Activated CD4-positive, CD25-positive, alpha-beta regulatory T cell treated with anti-CD3 and anti-CD28 coated beads, Interleukin-2, amount 50 U/mL, for 16 hours (primary cell): ENCODE measurements around the gene DDX24.
"Not testable (repeated sequence)": the region's sequence is repeated elsewhere in the genome, so short reads cannot be mapped to it uniquely, and the experiment has no call there.

ENCODE experiments used
- DNase-seq: peaks from one replicate; pipeline ENCODE4 v3.0.0-alpha.2; 2020; ENCODE audit warnings: low read depth, low spot score

DDX24 gene

DNA sequence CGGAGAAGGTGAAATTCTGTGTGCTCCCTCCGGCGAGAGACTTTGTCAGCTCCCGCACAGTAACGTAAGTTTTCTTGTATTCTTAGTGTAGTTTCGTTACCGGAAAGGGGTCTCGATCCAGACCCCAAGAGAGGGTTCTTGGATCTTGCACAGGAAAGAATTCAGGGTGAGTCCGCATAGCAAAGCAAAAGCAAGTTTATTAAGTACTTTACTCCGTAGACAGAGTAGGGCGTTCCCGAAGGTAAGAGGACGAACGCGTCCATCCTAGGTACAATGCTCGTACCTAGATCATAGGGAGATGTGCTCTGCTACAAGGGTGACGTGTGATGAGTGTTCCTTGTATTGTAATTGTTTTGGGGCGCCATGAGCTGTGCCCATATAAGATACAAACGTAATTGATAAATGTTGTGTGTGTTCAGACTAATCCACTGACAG lies 401 bp upstream of the DDX24 start:
- no peak for DNase-seq

DNA sequence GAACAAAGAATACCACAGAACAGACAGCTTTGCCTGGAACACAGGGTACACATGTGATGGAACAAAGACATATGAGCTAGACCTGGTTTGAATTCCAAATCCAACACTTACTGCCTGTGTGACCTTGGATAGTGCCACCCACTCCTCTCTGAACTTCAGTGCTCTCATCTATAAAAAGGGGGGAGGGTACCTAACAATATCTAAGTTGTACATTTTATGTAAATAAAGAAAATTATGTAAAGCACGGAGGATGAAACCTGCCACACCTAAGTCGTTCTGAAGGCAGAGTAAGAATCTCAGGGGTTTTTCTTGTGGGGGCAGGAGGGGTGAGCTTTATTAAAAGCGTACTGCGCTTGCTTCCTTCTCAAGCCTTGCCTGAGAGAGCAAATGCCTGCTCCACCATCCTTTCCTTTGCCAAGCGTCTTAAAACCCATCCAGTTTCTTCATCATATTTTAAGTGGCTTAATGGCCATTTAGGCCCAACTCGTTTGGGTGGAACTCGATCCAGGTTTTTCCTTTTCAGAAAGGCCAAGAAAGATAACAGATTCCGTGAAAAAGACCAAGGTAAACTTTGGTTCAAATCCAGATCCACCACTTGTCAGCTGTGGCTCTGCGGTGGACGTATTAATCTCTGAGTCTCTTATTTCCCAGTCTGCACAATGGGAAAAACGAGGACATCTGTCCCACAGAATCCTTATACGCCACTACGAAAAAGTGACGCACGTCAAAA lies 946 bp downstream of the DDX24 start:
- DNase-seq: no peak

DNA sequence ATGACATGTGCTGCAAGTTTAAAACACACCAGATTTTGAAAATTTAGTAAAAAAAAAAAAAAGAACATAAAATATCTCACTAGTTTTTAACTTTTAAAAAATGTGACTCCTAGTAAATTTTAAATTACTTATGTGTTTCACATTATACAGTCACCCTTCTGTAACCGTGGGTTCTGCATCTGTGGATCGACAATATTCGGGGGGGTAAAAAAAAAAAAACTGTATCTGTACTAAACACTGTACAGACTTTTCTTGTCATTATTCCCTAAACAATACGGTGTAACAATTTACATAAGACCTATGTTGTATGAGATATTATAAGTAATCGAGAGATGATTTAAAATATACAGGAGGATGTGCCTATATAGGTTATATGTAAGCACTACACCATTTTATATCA lies 3.2 kb downstream of the DDX24 start:
- no peak for DNase-seq

DNA sequence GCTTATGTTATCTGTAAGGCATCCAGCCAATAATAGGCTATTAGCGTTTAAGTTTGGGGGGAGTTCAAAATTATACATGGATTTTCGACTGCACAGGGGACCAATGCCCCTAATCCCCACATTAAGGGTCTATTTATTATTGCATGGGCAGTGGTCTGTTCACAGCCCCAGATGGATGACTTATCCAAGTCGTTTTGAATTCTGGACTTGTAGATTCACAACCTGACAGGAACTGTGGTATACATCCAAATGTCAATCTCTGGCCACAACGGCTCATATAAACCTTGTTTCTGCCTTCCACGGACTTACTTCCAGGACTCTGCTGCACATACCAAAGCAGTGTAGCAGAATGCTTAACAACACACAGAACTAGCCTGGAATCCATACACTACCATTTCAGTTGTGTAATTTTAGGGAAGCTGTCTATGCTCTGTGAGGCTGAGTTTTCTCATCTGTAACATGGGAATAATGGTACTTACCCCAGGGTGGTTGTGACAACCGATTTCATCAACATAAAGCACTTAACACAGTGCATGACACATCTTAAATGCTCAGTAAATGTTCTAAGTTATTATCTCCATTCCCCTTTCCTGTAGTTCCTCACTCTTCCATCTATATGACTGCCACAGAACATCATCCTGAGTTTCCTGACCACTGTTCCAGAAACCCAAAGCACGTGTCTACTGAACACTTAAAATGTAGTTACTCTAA lies 3.7 kb downstream of the DDX24 start:
- no peak for DNase-seq

DNA sequence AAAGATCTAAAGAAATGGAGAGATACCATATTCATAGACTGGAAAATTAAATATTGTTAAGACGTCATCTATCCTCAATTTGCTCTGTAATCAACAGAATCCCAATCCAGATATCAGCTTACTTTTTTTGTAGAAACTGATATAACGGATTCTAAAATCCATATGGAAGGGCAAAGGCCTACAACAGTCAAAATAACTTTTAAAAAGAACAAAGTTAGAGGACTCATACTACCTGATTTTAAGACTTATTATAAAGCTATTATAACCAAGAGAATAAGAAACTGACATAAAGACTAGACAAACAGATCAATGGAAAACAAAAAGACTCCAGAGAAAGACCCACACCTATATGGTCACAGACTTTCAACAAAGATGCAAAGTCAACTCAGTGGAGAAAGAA lies 6.0 kb downstream of the DDX24 start:
- no peak for DNase-seq

DNA sequence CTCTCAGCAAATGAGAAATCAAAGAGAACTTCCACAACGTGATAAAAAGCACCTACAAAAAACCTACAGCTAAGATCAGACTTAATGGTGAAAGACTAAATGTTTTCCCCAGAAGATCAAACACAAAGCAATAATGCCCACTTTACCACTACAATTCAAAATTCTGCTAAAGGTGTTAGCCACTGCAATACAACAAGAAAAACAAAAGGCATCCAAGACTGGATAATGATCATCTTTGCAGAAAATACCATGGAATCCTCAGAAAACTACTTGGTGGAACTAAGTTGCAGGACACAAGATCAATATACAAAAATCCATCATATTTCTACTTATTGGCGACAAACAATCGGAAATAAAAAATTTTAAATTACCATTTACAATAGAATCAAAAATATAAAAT lies 6.5 kb downstream of the DDX24 start:
- no peak for DNase-seq

DNA sequence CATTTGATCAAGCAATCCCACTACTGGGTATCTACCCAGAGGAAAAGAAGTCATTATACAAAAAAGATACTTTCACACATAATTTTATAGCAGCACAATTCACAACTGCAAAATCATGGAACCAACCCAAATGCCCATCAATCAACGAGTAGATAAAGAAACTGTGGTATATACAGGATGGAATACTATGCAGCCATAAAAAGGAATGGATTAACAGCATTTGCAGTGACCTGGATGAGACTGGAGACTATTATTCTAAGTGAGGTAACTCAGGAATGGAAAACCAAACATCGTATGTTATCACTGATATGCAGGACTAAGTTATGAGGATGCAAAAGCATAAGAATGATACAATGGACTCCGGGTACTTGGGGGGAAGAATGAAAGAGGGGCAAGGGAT lies 8.9 kb downstream of the DDX24 start:
- DNase-seq: not testable (repeated sequence)

DNA sequence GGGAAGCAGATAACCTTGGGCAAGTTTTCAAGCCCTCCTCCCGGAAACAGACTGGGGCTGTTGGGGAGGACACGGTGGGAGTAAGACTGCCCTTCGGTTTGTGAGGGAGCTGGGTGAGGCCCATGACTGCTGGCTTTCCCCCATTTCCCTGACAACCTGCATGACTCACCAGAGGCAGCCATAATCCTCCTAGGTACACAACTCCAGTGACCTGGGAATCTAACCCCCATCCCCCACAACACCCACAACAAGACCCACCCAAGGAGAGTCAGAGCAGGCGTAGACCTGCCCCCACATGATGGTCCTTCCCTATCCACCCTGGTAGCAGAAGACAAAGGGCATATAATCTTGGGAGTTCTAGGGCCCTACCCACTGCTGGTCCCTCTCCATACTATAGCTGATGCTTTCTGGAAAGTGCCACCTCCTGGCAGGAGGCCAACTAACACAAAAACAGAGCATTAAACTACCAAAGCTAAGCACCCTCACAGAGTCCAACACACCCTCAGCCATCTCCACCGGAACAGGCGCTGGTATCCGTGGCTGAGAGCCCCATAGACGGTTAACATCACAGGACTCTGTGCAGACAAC lies 14.8 kb downstream of the DDX24 start:
- DNase-seq: no peak

DNA sequence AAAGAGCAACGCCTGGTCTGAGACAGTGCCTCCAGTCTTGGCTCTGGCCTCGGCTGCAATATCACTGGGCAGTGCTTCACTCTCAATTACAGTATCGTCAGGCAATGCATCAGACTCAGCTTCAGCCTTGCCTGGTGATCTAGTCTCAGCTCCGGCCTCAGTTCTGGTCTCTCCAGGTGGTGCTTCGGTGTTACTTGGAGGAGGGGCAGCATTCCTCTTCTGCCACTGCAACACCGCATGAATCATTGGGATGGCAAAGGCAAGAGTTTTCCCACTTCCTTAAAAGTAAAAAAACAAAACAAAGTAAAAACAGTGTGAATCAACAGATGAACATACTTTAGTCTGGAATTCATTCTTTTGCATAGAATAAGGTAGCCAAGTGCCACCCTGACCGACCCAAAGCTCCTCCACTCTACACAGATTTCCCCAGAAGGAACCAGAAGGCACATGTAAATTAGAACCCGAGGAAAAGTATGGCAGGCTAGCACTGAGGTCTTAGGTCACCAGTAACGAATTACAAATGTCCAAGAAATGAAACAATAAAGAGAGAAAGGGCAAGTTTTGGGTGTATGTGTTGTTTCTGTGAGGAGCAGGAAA lies 18.6 kb downstream of the DDX24 start:
- no peak for DNase-seq

DNA sequence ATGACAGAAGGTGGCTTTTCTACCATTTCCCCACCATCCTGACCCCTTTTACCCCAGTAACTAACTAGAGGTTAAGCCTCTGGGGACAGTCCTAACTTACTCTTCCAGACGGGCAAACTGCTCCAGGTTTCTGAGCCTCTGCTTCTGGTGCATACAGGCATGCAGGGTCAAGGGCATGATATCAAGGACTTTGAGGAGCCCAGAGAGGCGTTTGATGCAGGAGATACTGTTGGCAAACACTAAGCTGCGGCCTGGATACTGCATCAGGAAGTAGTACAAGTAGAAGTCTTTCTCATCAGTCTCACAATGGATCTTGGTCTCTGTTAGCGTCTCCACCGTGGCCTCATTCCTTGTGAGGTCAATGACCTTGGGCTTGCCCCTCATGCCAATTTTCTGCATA lies 21.0 kb downstream of the DDX24 start:
- DNase-seq: no peak

DNA sequence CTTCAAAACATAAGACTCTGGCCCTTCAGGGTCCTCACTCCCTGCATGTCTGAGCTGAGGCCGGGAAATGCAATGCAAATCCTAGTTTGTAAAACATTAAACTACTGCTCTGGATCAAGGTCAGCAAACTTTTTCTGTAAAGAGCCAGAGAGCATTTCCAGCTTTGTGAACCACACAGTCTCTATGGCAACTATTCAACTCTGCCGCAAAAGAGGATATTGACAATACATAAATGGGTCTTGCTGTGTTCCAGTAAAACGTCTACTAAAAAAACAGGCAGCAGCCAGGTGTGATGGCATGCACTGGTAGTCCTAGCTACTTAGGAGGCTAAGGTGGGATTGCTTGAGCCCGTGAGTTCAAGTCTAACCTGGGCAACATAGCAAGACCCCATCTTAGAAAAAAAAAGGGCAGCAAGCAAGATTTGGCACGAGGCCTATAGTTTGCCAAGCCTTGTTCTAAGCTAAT lies 22.3 kb downstream of the DDX24 start:
- no peak for DNase-seq

DNA sequence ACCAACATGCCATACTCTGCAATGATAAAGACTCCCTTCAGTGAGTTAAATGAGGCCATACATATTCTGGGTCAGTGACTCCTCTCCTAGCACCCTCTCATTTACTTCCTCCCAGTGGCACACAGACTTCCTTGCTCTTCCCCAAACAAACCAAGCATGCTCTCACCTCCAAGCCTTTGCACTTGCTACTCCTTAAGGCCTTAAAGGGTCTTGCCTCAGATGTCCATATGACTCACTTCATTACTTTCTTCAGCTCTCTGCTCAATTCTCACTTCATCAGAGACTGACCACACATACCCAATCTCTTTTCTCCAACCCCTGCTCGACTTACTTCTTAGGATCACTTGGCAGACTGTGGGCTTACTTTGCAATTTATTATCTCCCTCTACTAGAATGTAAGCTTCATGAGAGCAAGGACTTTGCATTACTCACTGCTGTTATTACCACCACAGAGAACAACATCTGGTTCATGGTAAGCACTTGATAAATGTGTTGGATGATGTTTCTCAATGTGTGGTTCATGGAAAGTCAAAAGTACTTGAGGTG lies 22.8 kb downstream of the DDX24 start:
- DNase-seq: no peak

DNA sequence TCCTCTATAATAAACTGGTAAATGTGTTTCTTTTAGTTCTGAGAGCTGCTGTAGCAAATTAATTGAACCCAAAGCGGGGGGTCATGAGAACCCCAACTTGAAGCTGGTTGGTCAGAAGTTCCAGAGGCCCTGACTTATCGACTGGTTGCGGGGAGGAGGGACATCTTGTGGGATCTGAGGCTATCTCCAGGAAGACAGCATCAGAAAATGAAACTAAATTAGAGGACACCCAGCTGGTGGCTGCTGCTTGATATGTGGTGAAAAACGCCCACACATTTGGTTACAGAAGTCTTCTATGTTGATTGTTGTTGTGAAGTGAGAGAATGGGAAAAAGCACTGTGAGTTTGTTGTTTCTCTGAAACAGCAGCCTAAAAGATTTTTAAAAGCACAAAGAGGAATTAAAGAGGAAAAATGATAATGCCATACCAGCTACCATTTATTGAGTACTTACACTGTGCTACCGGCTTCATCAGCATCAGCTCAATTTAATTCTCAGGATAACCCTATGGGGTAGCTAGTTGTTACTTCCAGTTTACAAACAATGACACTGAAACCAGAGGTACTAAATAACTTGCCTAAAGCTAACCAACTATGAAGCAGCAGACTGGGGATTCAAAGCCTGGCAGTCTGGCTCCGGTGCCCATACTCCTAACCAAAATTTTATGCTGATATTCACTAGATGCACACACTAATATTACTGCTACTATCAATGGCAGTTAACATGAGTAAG lies 24.3 kb downstream of the DDX24 start:
- no peak for DNase-seq

DNA sequence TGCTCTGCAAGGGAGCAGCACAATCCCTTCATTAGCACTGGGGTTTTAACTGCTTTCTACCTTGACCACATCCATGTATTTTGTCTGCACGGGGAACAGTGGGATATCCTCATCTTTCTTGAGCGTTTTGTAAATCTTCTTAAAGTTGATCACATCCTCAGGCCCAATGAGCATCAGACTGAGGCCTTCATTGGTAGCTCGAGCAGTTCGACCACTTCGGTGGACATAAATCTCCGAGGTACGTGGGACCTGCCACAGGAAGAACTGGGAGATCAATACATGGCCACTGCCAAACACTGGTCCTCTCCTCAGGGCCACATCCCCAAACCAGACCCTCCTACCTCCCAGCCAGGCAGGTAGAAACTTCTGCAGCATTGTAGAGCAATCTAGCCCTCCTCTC lies 26.1 kb downstream of the DDX24 start:
- DNase-seq: no peak

DNA sequence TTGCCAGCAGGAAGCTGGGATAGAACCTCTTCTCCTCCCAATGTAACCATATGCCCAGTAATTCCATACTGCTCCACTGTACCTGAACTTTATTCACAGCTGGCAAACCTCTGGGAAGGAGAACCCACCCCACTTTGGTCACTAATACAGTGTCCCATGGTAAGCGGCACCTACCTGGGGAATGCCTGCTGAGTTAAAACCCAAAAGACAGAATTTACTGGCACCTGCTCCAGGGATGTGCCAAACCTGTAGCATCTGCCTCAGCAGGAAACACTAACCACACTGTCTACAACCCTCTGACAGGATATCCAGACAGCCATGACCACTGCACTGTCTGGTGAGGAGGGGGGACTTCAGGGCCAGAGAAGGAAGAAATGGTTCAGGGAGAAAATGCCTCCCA lies 26.6 kb downstream of the DDX24 start:
- no peak for DNase-seq

DNA sequence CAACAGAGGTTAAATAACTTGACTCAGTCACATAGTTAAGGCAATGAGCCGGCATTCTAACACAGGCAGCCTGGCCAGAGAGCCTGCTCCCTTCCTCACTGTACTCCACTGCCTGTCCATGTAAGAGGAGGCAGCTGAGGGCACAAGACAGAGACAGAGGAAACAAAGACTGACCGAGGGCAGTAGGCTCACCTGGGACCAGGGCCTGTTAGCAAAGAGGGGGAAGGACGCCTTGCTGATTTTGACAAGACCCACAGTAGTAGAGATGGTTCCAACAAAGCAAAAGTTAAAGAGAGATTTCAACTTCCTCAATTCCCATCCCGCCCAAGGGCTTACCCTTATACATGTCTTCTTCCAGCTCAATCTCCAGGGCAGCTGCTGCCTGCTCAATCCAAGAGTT lies 28.3 kb downstream of the DDX24 start:
- no peak for DNase-seq

DNA sequence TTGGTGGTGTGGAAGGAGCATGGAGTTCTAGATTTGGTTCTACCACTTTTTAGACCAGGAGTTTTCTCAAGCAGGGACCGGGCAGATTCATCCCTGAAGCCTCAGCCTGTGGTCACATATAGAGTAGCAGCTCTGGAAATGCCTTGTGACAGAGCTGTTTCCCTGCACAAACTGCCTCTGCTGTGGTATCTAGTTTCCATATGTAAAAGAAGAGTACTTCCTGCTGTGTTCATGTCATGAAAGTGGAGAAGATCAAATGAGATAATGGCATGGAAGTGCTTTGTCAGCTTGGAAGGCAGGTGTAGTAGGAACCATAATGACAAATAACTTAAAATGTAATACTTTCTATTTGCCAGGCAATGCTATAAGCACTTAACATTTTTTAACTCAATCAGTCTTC lies 28.8 kb downstream of the DDX24 start:
- DNase-seq: no peak

DNA sequence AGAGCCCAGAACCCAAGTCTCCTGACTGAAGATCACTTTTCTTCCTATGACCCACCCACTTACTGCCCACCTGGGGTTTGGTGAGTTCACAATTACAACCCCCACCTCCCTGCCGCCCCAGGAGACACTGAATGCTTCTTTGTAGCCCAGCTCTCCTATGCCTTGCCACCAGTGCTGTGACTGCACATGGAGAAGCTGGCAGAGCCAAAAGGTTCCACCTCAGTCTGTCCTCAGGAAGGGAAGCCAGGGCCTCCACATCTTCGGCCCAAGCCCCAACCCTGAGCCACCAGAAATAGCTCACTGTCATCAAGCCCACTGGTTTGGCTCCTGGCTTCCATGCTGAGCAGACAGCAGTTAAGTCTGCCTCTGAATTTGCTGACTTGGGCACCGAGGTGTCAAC lies 29.2 kb downstream of the DDX24 start:
- DNase-seq: no peak

DNA sequence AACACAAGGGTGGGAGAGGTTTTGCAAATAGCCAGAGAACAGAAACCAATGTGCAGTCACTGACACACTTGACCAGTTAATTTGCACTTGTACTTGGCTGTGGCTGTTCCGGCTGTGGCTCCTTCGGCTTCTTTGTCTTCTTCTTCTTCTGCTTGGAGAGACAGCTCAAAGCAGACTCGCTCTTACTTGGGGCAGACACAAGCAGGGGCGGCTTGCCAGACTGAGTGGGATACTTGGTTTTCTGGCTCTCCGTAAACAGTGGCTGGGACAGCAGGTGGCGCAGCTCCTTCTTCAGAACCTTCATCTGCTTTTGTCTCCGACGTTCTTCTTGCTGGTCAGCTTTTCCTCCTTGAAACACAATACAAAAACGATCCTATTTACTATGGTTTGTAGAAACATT lies 29.9 kb downstream of the DDX24 start:
- no peak for DNase-seq

DNA sequence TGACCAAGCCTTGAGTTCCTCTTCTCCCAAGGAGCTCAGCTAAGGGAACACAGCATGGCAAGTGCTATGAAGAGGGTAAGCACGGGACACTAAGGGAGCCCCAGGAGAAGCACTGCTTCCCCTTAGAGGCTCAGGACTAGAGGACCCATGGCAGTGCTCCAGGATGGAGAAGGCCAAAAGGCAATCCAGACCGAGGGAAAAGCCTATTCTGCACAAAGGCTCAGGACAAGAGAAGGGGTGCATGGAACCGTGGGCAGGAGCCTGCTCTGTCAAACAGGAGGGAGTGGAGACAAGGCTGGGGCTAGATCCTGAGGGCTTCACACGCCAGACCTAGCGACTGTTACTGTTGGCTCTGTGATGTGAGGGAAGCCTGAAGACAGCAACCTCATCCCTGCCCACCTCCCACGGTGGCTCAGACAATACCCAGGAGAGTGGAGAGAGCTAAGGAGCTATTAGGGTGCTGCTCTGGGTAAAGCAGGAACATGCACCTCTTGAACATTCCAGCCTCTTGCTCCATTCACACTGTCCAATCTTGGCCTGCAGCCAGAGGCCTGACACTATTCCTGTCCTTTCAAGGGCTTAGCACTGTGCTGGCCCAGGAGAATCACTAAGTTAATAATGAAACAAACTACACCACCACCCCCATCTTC lies 30.6 kb downstream of the DDX24 start:
- no peak for DNase-seq

DNA sequence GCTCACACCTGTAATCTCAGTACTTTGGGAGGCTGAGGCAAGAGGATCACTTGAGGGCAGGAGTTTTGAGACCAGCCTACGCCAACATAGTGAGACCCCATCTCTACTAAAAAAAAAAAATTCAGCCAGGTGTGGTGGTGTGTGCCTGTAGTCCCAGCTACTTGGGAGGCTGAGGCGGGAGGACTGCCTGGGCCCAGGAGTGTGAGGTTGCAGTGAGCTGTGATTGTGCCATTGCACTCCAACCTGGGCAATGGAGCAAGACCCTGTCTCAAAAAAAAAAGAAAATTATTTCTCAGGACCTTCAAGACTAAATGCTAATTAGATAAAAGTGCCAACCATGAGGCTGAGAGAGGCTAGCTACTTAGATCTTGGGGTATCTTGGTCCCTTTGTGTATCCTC lies 31.4 kb downstream of the DDX24 start:
- DNase-seq: no peak
